Gastrocnemius medialis (tissue), 4 donors: Measurements from ENCODE around the gene AFG3L2. TPM values are rescaled to one million over a fixed set of nuclear protein-coding genes. Genes with fewer than 3 reads are reported as not detected.

ENCODE experiments used
- ATAC-seq, 2 donors: fragments of 150-250 bp; one replicate each; pipeline ENCODE4 v1.9.1; 2016
- DNase-seq, 2 donors: peaks; one replicate each; pipeline ENCODE4 v3.0.0-alpha.2; 2019
- H3K27ac ChIP-seq, 4 donors: fragments of 200-600 bp; sonication (generic); 1 replicate in 1 of 4; 2 replicates in 3 of 4; pipeline ENCODE4 v1.5.1; 2016 to 2018; ENCODE audit warnings: mild to moderate bottlenecking in 2 of 4, moderate library complexity in 1 of 4
- H3K27me3 ChIP-seq, 3 donors: fragments of 200-600 bp; sonication (generic) in 2 of 3; 1 replicate in 1 of 3; 2 replicates in 2 of 3; pipeline versions ENCODE4 v1.5.1 to v1.6.0; 2016 to 2019; ENCODE audit warnings: mild to moderate bottlenecking in 1 of 3, moderate library complexity in 1 of 3
- H3K36me3 ChIP-seq, 2 donors: fragments of 200-600 bp; sonication (generic) in 1 of 2; one replicate each; pipeline ENCODE4 v1.5.1; 2017 to 2018
- H3K4me1 ChIP-seq, 2 donors: fragments of 200-600 bp; sonication (generic) in 1 of 2; one replicate each; pipeline ENCODE4 v1.5.1; 2016 to 2017; ENCODE audit warnings: mild to moderate bottlenecking in 2 of 2
- H3K4me3 ChIP-seq, 4 donors: fragments of 200-600 bp; sonication (generic) in 3 of 4; 1 replicate in 1 of 4; 2 replicates in 3 of 4; pipeline ENCODE4 v1.5.1; 2016 to 2019; ENCODE audit warnings: mild to moderate bottlenecking in 2 of 4
- H3K9me3 ChIP-seq, 3 donors: fragments of 200-600 bp; sonication (generic) in 2 of 3; 1 replicate in 1 of 3; 2 replicates in 2 of 3; pipeline ENCODE4 v1.5.1; 2016 to 2019
- POLR2A ChIP-seq, 2 donors: fragments of 450-650 bp; IDR thresholded peaks; one replicate each; pipeline ENCODE4 v1.6.1; 2017; ENCODE audit warnings: antibody characterized with exemption in 2 of 2, mild to moderate bottlenecking in 2 of 2, moderate library complexity in 2 of 2
- in situ Hi-C, 4 donors: fragments of 200-750 bp; cut with MboI; loops; one replicate each; pipeline versions ENCODE4 v1.15.0 to v1.8.0; 2017; ENCODE audit warnings: low sequenced_read_pairs in 4 of 4
- intact Hi-C: fragments of 100-400 bp; cut with DNase I; formaldehyde crosslinking; loops from one replicate; pipeline ENCODE4 v1.15.1; 2023; ENCODE audit warnings: low total_unique reads
- total RNA-seq, 4 donors: library from RNA; depleted of rRNA; stranded (reverse); fragments of >200 nt; gene quantifications; one replicate each; pipeline versions ENCODE4 v1.1.0 to v1.2.3, GENCODE V29; 2016
- TF ChIP-seq, protein P1 (sequence below), 5 experiments: fragments of 450-650 bp in 3 of 5; fragments of 200-600 bp in 2 of 5; sonication (generic) in 2 of 5; IDR thresholded peaks in 4 of 5; conservative IDR thresholded peaks in 1 of 5; 1 replicate in 4 of 5; 2 replicates in 1 of 5; pipeline ENCODE4 v1.5.1; 2016 to 2019; ENCODE audit warnings: antibody characterized with exemption in 5 of 5, mild to moderate bottlenecking in 3 of 5, moderate library complexity in 3 of 5

AFG3L2 gene
- total RNA-seq, 4 donors from 2014 or later = 102 to 166 (median 124) TPM

DNA sequence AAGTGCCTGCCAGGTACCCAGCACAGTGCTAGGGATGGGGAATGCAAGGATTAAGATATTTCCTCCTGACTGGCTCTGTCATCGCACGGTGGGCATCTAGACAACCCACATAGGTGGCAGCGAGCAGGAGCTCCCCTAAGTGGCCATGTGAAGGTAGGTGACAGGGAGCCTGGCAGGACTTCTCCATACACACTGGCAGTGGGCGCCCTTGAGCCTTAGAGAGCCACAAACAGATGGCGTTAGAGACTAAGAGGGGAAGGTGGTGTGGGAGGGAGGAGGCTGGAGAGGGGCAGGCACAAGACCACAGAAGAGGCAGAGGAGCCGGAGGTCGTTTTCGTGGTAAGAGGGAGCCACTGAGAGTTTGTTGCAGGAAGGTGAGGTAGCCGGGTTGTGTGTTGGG, 45.9 kb upstream of the AFG3L2 start:
- H3K36me3 ChIP-seq = no peaks in the 10 kb centered on the region
- H3K4me1 ChIP-seq = no peaks in the 10 kb centered on the region
- H3K9me3 ChIP-seq = no peaks in the 10 kb centered on the region
- peak in 1 of 2 donors; percentile 34 for ATAC-seq
- TF ChIP-seq, protein P1, sequence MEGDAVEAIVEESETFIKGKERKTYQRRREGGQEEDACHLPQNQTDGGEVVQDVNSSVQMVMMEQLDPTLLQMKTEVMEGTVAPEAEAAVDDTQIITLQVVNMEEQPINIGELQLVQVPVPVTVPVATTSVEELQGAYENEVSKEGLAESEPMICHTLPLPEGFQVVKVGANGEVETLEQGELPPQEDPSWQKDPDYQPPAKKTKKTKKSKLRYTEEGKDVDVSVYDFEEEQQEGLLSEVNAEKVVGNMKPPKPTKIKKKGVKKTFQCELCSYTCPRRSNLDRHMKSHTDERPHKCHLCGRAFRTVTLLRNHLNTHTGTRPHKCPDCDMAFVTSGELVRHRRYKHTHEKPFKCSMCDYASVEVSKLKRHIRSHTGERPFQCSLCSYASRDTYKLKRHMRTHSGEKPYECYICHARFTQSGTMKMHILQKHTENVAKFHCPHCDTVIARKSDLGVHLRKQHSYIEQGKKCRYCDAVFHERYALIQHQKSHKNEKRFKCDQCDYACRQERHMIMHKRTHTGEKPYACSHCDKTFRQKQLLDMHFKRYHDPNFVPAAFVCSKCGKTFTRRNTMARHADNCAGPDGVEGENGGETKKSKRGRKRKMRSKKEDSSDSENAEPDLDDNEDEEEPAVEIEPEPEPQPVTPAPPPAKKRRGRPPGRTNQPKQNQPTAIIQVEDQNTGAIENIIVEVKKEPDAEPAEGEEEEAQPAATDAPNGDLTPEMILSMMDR (IDR thresholded peaks at IDR 0.05 in 4 of 5, conservative IDR thresholded peaks at IDR 0.05 in 1 of 5) = no peak
- no peak for TF ChIP-seq POLR2A (IDR thresholded peaks at IDR 0.05)
- no peak overlapping the region for H3K4me3 ChIP-seq
- peaks cover 0 to 11% (median 6%) of the 10 kb centered on the region in 3 donors for H3K27me3 ChIP-seq
- no peak for DNase-seq
- H3K27ac ChIP-seq = no peak overlapping the region
- in situ Hi-C loops = no loop called here
- intact Hi-C loops = no loop called here

DNA sequence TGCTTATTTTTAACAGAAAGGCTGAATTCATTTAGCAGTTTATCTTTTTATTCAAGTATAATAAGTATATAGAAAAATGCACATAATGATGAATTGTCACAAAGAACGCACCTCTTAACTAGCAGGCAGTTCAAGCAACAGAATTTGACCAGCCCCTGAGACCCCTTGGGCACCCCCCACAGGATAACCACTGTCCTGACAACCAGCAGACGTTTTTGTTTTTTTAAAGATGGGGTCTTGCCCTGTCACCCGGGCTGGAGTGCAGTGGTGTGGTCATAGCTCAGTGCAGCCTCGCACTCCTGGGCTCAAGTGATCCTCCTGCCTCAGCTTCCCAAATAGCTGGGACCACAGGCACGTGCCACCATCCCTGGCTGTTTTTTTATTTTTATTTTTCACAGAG, 44.7 kb upstream of the AFG3L2 start:
- ATAC-seq = no peak
- peaks cover 0 to 11% (median 6%) of the 10 kb centered on the region in 3 donors for H3K27me3 ChIP-seq
- H3K4me1 ChIP-seq = no peaks in the 10 kb centered on the region
- in situ Hi-C loops = no loop called here
- no peaks in the 10 kb centered on the region for H3K9me3 ChIP-seq
- no peak for DNase-seq
- TF ChIP-seq, protein P1 (IDR thresholded peaks at IDR 0.05 in 4 of 5, conservative IDR thresholded peaks at IDR 0.05 in 1 of 5) = no peak
- TF ChIP-seq POLR2A (IDR thresholded peaks at IDR 0.05) = no peak
- H3K36me3 ChIP-seq = no peaks in the 10 kb centered on the region
- H3K27ac ChIP-seq = no peak overlapping the region
- no peak overlapping the region for H3K4me3 ChIP-seq
- intact Hi-C loops = no loop called here

DNA sequence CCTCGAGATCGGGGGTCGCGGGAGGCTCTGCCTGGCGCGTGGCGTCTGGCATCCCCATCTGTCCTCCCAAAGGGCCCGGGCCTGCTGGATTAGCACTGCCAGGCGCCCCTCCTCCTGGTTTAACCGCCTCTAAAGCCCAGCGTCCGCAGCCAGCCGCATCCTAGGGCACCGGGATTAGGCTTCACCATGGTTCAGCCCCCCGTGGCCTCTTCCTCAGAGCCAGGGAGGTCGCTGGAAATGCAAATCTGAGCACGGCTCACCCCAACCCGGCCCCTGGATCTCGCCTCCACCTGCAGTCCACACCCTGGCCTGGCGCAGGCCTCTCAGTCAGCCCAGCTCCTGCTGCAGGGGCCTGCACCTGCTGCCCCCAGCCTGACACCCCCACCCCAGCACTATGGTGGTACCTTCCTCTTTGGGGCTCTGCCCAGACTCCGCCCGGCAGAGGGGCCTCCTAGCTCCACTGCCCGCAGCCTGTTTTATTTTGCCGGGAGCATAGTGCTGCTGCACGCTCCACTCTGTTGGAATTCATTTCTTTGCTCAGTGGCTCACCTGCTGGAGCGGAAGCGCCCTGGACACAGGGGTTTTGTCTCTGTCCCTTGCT, 43.9 kb upstream of the AFG3L2 start:
- TF ChIP-seq, protein P1 (IDR thresholded peaks at IDR 0.05 in 4 of 5, conservative IDR thresholded peaks at IDR 0.05 in 1 of 5) = no peak
- no peak for TF ChIP-seq POLR2A (IDR thresholded peaks at IDR 0.05)
- DNase-seq (no peak), ATAC-seq (no peak)
- Histone ChIP-seq H3K27me3 (peaks cover 0 to 11% (median 6%) of the 10 kb centered on the region in 3 donors), H3K9me3 (no peaks in the 10 kb centered on the region), H3K36me3 (no peaks in the 10 kb centered on the region), H3K4me1 (no peaks in the 10 kb centered on the region), H3K4me3 (no peak overlapping the region), H3K27ac (no peak overlapping the region)
- in situ Hi-C loops = no loop called here
- intact Hi-C loops = no loop called here

DNA sequence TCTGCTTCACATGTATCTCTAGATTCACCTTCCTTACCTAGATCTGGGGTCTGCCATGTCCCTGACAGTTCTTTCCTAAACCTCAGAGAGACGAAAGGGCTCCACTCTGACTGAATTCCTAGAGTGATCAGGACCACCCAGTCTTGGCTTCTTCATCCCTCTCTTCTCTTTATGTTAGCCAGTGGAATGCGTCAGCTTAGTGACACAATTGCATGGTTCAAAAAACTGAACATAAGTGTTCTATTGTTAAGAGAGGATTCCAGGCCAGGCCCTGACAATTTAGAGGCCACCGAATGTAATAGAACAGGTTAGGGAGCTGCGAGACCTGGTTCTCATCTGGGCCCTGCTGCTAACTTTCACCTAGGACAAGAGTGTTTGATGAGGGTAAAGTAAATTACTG, 40.7 kb upstream of the AFG3L2 start:
- TF ChIP-seq, protein P1 (IDR thresholded peaks at IDR 0.05 in 4 of 5, conservative IDR thresholded peaks at IDR 0.05 in 1 of 5) = no peak
- no peak for TF ChIP-seq POLR2A (IDR thresholded peaks at IDR 0.05)
- no peaks in the 10 kb centered on the region for H3K36me3 ChIP-seq
- no peak overlapping the region for H3K27ac ChIP-seq
- DNase-seq (no peak), ATAC-seq (no peak)
- H3K4me3 ChIP-seq = no peak overlapping the region
- peaks cover 0 to 11% (median 6%) of the 10 kb centered on the region in 3 donors for H3K27me3 ChIP-seq
- H3K9me3 ChIP-seq = no peaks in the 10 kb centered on the region
- H3K4me1 ChIP-seq = no peaks in the 10 kb centered on the region
- intact Hi-C loops (no loop called here), in situ Hi-C loops (no loop called here)
